ENCODE measurements around the gene AIG1. TPM values are rescaled to one million over a fixed set of nuclear protein-coding genes. Genes with fewer than 3 reads are reported as not detected.

Gene AIG1
- total and polyA plus RNA-seq, 2 of the 4 experiments (the other 2 are of a cell fraction), result 21.3 to 27.1 TPM

DNA sequence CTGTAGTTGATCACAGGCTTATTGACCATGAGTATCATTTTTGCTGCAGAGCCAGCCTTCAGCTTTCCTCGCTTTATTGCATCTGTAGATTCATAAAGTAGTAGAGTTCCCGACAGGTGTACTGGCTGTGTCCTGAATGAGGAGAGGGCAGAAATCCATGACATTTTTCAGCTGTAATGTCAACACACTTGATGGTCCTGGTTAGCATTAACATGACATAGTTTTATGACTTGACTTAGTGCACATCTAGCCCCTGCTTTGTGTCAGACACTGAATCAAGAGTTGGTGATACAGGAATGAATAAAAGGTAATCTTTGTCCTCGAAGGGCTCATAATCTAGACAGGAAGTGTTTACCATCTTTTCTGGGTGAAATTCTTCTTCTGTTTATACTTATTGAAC is 55.0 kb downstream of the AIG1 start:
- no TSS peak for BruUV-seq (replicated peaks)
- WGBS, 2 experiments (ENCODE audit: extremely low coverage in 2 of 2, insufficient read length in 1 of 2), result no CpG with 5 or more reads among the region's 3 CpGs

More for the DNA sequence above, 55.0 kb downstream of the AIG1 start:
- Histone ChIP-seq H3K23ac (ENCODE audit: low read depth, low read length) (no peak overlapping the region), H3K4me3 (ENCODE audit: insufficient read depth, low read depth, low read length) (no peak overlapping the region), H2BK20ac (ENCODE audit: low read depth, low read length) (no peak overlapping the region), H2BK120ac (ENCODE audit: low read depth, low read length) (no peak overlapping the region), H3K79me1 (ENCODE audit: low read depth in 1 of 2, low read length in 2 of 2) (0 out of 4 replicates have a peak, but pooled peaks cover 0 to 3% of the 10 kb centered on the region in 2 experiments), H3K4me1 (ENCODE audit: control insufficient read depth, insufficient read depth, low read length) (peaks cover 2% of the 10 kb centered on the region; the same call in 1 of the 2 replicates), H2BK15ac (ENCODE audit: low read depth, low read length) (no peak overlapping the region), H3K14ac (replicated peaks; ENCODE audit: low read depth, low read length) (no peak overlapping the region), H4K8ac (ENCODE audit: low read depth in 2 of 2, low read length in 2 of 2) (no peak overlapping the region), H3K4me2 (ENCODE audit: low read depth, low read length) (no peak overlapping the region), H3K9me1 (ENCODE audit: insufficient read depth, low read length) (0 out of 2 replicates have a peak, but pooled peaks cover 3% of the 10 kb centered on the region), H3K27me3 (ENCODE audit: control insufficient read depth, insufficient read depth, low read length) (no peaks in the 10 kb centered on the region), H3K56ac (ENCODE audit: extremely low read depth, insufficient read depth, low read length) (no peak overlapping the region), H3K9me3 (ENCODE audit: control insufficient read depth, insufficient read depth, low read length) (no peaks in the 10 kb centered on the region), H2AK9ac (replicated peaks; ENCODE audit: low read depth, low read length, poor library complexity) (no peak overlapping the region), H4K91ac (ENCODE audit: insufficient read depth, low read depth, low read length) (no peak overlapping the region), H4K20me1 (ENCODE audit: insufficient read depth, low read length) (no peaks in the 10 kb centered on the region), H2AFZ (replicated peaks; ENCODE audit: low read length, poor library complexity) (no peak overlapping the region), H3K9ac (ENCODE audit: low read depth, low read length) (no peak overlapping the region), H3K27ac (ENCODE audit: insufficient read depth, low read length) (no peak overlapping the region), H2BK5ac (ENCODE audit: low read depth, low read length, poor library complexity, severe bottlenecking) (no peak overlapping the region), H2AK5ac (ENCODE audit: low read depth, low read length) (no peak overlapping the region), H4K5ac (ENCODE audit: low read depth, low read length) (no peak overlapping the region), H3K4ac (ENCODE audit: low read depth, low read length) (no peak overlapping the region), H3K18ac (ENCODE audit: low read depth, low read length) (no peak overlapping the region), H3K36me3 (ENCODE audit: control insufficient read depth, insufficient read depth, low read length) (no peaks in the 10 kb centered on the region)
- in situ Hi-C loops (cut with MboI; ENCODE audit: low sequenced_read_pairs) (no loop called here), intact Hi-C loops (cut with micrococcal nuclease) (no loop called here), dilution Hi-C loops (cut with HindIII; ENCODE audit: low sequenced_read_pairs, unreplicated experiment) (no loop called here)
- TF ChIP-seq FOS (IDR thresholded peaks at IDR 0.05; ENCODE audit: low read depth, low read length), result no peak
- no peak for TF ChIP-seq CEBPB (IDR thresholded peaks at IDR 0.05; ENCODE audit: low read depth, low read length)
- TF ChIP-seq POLR2A (IDR thresholded peaks at IDR 0.05; ENCODE audit: low read depth, low read length), result no peak
- DNase-seq (no peak), ATAC-seq (ENCODE audit: low read depth) (no peak)
- ChIA-PET POLR2A (ENCODE audit: unreplicated experiment) (no interaction called here), CTCF (no interaction called here)
